A549 (cell line): ENCODE data around the gene NTM. TPM values are rescaled to one million over a fixed set of nuclear protein-coding genes. Genes with fewer than 3 reads are reported as not detected.

ENCODE experiments used
- ATAC-seq, 2 experiments: fragments of 200-7000 bp in 1 of 2; fragments of >200 bp in 1 of 2; cut with Nextera tagmentation in 1 of 2; cut with Tn5 transposase in 1 of 2; 3 replicates each; pipeline versions ENCODE4 v1.8.0 to v1.9.1; 2018 to 2020; ENCODE audit warnings: mild to moderate bottlenecking in 1 of 2, moderate library complexity in 1 of 2
- CTCF ChIA-PET: fragments of 300-600 bp; sonication (Branson Sonifier 250); formaldehyde crosslinking; extraction: SDS; loops from one replicate; lab custom pipeline; 2021; ENCODE audit warnings: antibody characterized with exemption, inconsistent platforms; lab: Yijun Ruan, JAX
- POLR2A ChIA-PET: fragments of 350-600 bp; formaldehyde crosslinking; extraction: SDS; loops from one replicate; lab custom pipeline; 2021; ENCODE audit warnings: antibody characterized with exemption, inconsistent platforms; lab: Yijun Ruan, JAX
- DNase-seq, 2 experiments: peaks; one replicate each; pipeline versions ENCODE4 v3.0.0 to v3.0.0-alpha.2; 2011 to 2016; ENCODE audit warnings: low read depth in 1 of 2, low spot score in 1 of 2
- FAIRE-seq: peaks from 2 replicates; lab custom pipeline; 2011; peaks lifted over from hg19 to GRCh38; lab: Jason Lieb, UNC
- H3K27ac ChIP-seq, 2 experiments: fragments of >200 bp; sonication (Bioruptor Twin); formaldehyde crosslinking; 3 replicates each; pipeline ENCODE4 v1.5.1; 2016 to 2017
- H3K4me1 ChIP-seq: fragments of >200 bp; sonication (Bioruptor Twin); formaldehyde crosslinking; 3 replicates; pipeline ENCODE4 v1.6.1; 2016
- H3K4me2 ChIP-seq: fragments of >200 bp; sonication (Bioruptor Twin); formaldehyde crosslinking; 3 replicates; pipeline ENCODE4 v1.6.1; 2016
- H3K4me3 ChIP-seq: fragments of >200 bp; sonication (Bioruptor Twin); formaldehyde crosslinking; 3 replicates; pipeline ENCODE4 v1.5.1; 2016
- H3K9me3 ChIP-seq: fragments of >200 bp; sonication (Bioruptor Twin); formaldehyde crosslinking; 3 replicates; pipeline ENCODE4 v1.6.1; 2016
- EP300 ChIP-seq, 2 experiments: fragments of >200 bp; sonication (Bioruptor Twin); formaldehyde crosslinking; IDR thresholded peaks; 2 replicates in 1 of 2; 3 replicates in 1 of 2; pipeline ENCODE4 v1.6.1; 2016 to 2017
- ESRRA ChIP-seq: fragments of 150-350 bp; IDR thresholded peaks from 2 replicates; pipeline ENCODE4 v1.6.1; 2014; ENCODE audit warnings: mild to moderate bottlenecking, low read length, borderline replicate concordance
- FOSB ChIP-seq: fragments of 250-450 bp; sonication (Bioruptor Pico); IDR thresholded peaks from 2 replicates; pipeline ENCODE4 v1.5.0; 2020; ENCODE audit warnings: mild to moderate bottlenecking, moderate library complexity
- FOSL2 ChIP-seq, 2 experiments: fragments of 450-650 bp in 1 of 2; fragments of >200 bp in 1 of 2; sonication (Bioruptor Twin) in 1 of 2; formaldehyde crosslinking; IDR thresholded peaks; 2 replicates each; pipeline versions ENCODE4 v1.5.0 to v1.6.1; 2016 to 2020; ENCODE audit warnings: mild to moderate bottlenecking in 1 of 2, moderate library complexity in 1 of 2
- FOXS1 ChIP-seq: fragments of 250-450 bp; sonication (Bioruptor Pico); IDR thresholded peaks from 2 replicates; pipeline ENCODE4 v1.5.0; 2020; ENCODE audit warnings: mild to moderate bottlenecking, moderate library complexity
- GATA3 ChIP-seq: IDR thresholded peaks from 2 replicates; pipeline ENCODE4 v1.6.1; 2012; ENCODE audit warnings: borderline replicate concordance
- HDAC2 ChIP-seq: fragments of 200-600 bp; sonication (generic); IDR thresholded peaks from 2 replicates; pipeline ENCODE4 v1.6.1; 2016
- HOXB5 ChIP-seq: fragments of 250-450 bp; sonication (Bioruptor Pico); IDR thresholded peaks from 2 replicates; pipeline ENCODE4 v1.5.0; 2020; ENCODE audit warnings: mild to moderate bottlenecking, moderate library complexity
- JUNB ChIP-seq: fragments of >200 bp; sonication (Bioruptor Twin); formaldehyde crosslinking; IDR thresholded peaks from 2 replicates; pipeline ENCODE4 v1.6.1; 2016
- KDM1A ChIP-seq: fragments of 200-600 bp; sonication (generic); IDR thresholded peaks from 2 replicates; pipeline ENCODE4 v1.6.1; 2016; ENCODE audit warnings: low read depth, mild to moderate bottlenecking
- MAZ ChIP-seq: fragments of 150-350 bp; IDR thresholded peaks from 2 replicates; pipeline ENCODE4 v1.6.1; 2014; ENCODE audit warnings: antibody characterized with exemption, low read depth, low read length, borderline replicate concordance
- NFE2L2 ChIP-seq: fragments of 150-350 bp; conservative IDR thresholded peaks from 2 replicates; pipeline ENCODE4 v1.6.1; 2014; ENCODE audit warnings: low read length
- NR3C1 ChIP-seq: fragments of >200 bp; sonication (Bioruptor Twin); formaldehyde crosslinking; IDR thresholded peaks from 3 replicates; pipeline ENCODE4 v1.6.1; 2017
- PHF8 ChIP-seq: fragments of 200-600 bp; sonication (generic); IDR thresholded peaks from 2 replicates; pipeline ENCODE4 v1.6.1; 2016; ENCODE audit warnings: low read depth, mild to moderate bottlenecking, antibody characterized with exemption, moderate library complexity, borderline replicate concordance
- RAD21 ChIP-seq, 2 experiments: fragments of >200 bp in 1 of 2; sonication (Bioruptor Twin) in 1 of 2; formaldehyde crosslinking in 1 of 2; IDR thresholded peaks in 1 of 2; conservative IDR thresholded peaks in 1 of 2; 2 replicates in 1 of 2; 3 replicates in 1 of 2; pipeline ENCODE4 v1.6.1; 2012 to 2018; ENCODE audit warnings: inconsistent platforms in 1 of 2
- SMC3 ChIP-seq: fragments of >200 bp; sonication (Bioruptor Twin); formaldehyde crosslinking; IDR thresholded peaks from 3 replicates; pipeline ENCODE4 v1.6.1; 2018; ENCODE audit warnings: inconsistent platforms
- SREBF2 ChIP-seq: fragments of 450-650 bp; IDR thresholded peaks from 2 replicates; pipeline ENCODE4 v1.6.1; 2014; ENCODE audit warnings: mild to moderate bottlenecking, moderate library complexity
- TFCP2L1 ChIP-seq: fragments of 250-450 bp; sonication (Bioruptor Pico); IDR thresholded peaks from 2 replicates; pipeline ENCODE4 v1.5.0; 2021; ENCODE audit warnings: mild to moderate bottlenecking
- ZC3H11A ChIP-seq: fragments of 450-650 bp; IDR thresholded peaks from 2 replicates; pipeline ENCODE4 v1.6.1; 2014; ENCODE audit warnings: antibody characterized with exemption, mild to moderate bottlenecking
- ZNF302 ChIP-seq: fragments of 250-450 bp; sonication (Bioruptor Pico); IDR thresholded peaks from 2 replicates; pipeline ENCODE4 v1.9.0; 2021; ENCODE audit warnings: inconsistent platforms, mild to moderate bottlenecking, moderate library complexity
- ZSCAN20 ChIP-seq: fragments of 250-450 bp; sonication (Bioruptor Pico); IDR thresholded peaks from 2 replicates; pipeline ENCODE4 v1.8.0; 2022; ENCODE audit warnings: mild to moderate bottlenecking, moderate library complexity
- WGBS: methylation state at CpG from one replicate; pipeline ENCODE4 v1.1.6; 2017; ENCODE audit errors: missing lambda C conversion rate; 5-methylcytosine and 5-hydroxymethylcytosine counted together
- polyA plus RNA-seq, 4 experiments: library from polyadenylated mRNA; depleted of rRNA in 3 of 4; stranded (reverse); fragments of >200 nt; fragmentation: RNase III in 1 of 4; extraction: RNeasy Plus Mini Kit Qiagen cat#74134 plus additional on column Dnase treatment in 1 of 4; gene quantifications; 2 replicates in 3 of 4; 3 replicates in 1 of 4; pipeline ENCODE4 v1.2.3, GENCODE V29; 2011 to 2017
- TF ChIP-seq, protein P1 (sequence below): IDR thresholded peaks from 2 replicates; pipeline ENCODE4 v1.6.1; 2012
- TF ChIP-seq, protein P2 (sequence below): fragments of >200 bp; sonication (Bioruptor Twin); formaldehyde crosslinking; IDR thresholded peaks from 2 replicates; pipeline ENCODE4 v1.6.1; 2016

Gene NTM
- polyA plus RNA-seq, 2 of the 4 experiments (the other 2 are of a cell fraction): not detected

DNA sequence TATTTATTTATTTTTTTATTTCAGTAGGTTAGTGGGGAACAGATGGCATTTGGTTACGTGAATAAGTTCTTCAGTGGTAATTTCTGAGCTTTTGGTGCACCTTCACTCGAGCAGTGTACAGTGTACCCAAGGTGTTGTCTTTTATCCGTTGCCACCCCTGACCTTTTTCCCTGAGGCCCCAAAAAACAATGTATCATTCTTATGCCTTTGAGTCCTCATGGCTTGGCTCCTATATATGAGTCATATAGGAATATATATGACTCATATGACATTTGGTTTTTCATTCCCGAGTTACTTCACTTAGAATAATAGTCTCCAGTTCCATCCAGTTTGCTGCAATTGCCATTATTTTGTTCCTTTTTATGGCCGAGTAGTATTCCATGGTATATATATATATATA is 763.9 kb downstream of the NTM start:
- Histone ChIP-seq H3K4me1 (no peaks in the 10 kb centered on the region), H3K27ac (no peak overlapping the region), H3K9me3 (no peaks in the 10 kb centered on the region), H3K4me2 (no peak overlapping the region), H3K4me3 (no peak overlapping the region)
- no peak for ATAC-seq
- no peak for DNase-seq
- CTCF ChIA-PET: no interaction called here
- POLR2A ChIA-PET: no interaction called here
- FAIRE-seq: no peak
- TF ChIP-seq FOSL2 (IDR thresholded peaks at IDR 0.05) (no peak), FOSL2 (CRISPR knock-in tag; IDR thresholded peaks at IDR 0.05) (peak; percentile 25; the same call in 1 of the 2 replicates), JUNB (no peak), ZC3H11A (no peak), RAD21 (conservative IDR thresholded peaks at IDR 0.05 in 1 of 2, IDR thresholded peaks at IDR 0.05 in 1 of 2) (no peak)
- 20% methylated on average over 5 of the region's 5 CpGs for WGBS

DNA sequence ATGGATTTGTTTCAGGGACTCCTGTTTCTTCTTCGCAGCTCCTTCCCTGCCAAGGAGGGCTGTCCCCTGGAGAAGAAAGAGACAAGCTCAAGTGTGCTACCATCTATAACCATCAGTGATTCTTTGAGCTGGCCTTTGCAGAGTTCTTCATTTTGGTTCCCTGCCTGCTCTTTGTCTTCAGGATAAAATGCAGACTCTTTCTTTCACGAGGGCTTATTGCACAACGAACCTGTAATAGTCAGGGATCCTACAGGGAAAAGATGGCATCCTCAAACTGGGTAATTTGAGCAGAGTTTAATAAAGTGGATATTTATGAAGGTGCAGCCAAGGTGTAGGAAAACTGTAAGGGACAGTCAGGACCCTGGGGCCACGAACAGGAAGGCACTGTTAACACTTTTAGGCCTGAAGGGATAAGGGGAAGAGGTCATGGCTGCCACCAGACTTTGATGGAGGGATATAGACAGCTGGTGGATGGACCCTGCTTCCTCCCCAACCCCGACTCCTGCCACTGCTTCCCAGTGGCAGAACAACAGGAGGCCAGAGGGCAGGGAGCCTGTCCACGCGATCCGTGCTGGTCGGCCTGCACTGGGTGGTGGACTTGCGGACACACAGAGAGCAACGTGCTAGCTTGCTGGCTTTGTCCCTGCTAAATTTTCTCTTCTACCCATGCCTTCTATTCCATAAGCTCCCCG is 767.0 kb downstream of the NTM start:
- no peaks in the 10 kb centered on the region for H3K4me1 ChIP-seq
- ChIA-PET CTCF (no interaction called here), POLR2A (no interaction called here)
- H3K4me2 ChIP-seq: no peak overlapping the region
- no peak overlapping the region for H3K4me3 ChIP-seq
- whole genome bisulfite sequencing: 16% methylated on average over 7 of the region's 12 CpGs
- TF ChIP-seq, protein P1, sequence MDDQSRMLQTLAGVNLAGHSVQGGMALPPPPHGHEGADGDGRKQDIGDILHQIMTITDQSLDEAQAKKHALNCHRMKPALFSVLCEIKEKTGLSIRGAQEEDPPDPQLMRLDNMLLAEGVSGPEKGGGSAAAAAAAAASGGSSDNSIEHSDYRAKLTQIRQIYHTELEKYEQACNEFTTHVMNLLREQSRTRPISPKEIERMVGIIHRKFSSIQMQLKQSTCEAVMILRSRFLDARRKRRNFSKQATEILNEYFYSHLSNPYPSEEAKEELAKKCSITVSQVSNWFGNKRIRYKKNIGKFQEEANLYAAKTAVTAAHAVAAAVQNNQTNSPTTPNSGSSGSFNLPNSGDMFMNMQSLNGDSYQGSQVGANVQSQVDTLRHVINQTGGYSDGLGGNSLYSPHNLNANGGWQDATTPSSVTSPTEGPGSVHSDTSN: no peak
- no peak for TF ChIP-seq KDM1A
- TF ChIP-seq SMC3: no peak
- no peak for TF ChIP-seq FOSB (CRISPR knock-in tag)
- no peak for TF ChIP-seq GATA3
- no peak for TF ChIP-seq NFE2L2
- TF ChIP-seq SREBF2: no peak
- no peak for TF ChIP-seq ESRRA
- no peak for TF ChIP-seq FOXS1 (CRISPR knock-in tag)
- TF ChIP-seq ZSCAN20 (CRISPR knock-in tag): no peak
- TF ChIP-seq, protein P2, sequence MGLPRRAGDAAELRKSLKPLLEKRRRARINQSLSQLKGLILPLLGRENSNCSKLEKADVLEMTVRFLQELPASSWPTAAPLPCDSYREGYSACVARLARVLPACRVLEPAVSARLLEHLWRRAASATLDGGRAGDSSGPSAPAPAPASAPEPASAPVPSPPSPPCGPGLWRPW: no peak
- TF ChIP-seq PHF8: no peak
- TF ChIP-seq ZNF302 (CRISPR knock-in tag): no peak
- no peak for TF ChIP-seq HOXB5
- TF ChIP-seq TFCP2L1 (CRISPR knock-in tag): no peak
- no peak for TF ChIP-seq MAZ
- no peak for TF ChIP-seq HDAC2
- FAIRE-seq (no peak), ATAC-seq (no peak), DNase-seq (no peak)
- no peak overlapping the region for H3K27ac ChIP-seq
- H3K9me3 ChIP-seq: no peaks in the 10 kb centered on the region

DNA sequence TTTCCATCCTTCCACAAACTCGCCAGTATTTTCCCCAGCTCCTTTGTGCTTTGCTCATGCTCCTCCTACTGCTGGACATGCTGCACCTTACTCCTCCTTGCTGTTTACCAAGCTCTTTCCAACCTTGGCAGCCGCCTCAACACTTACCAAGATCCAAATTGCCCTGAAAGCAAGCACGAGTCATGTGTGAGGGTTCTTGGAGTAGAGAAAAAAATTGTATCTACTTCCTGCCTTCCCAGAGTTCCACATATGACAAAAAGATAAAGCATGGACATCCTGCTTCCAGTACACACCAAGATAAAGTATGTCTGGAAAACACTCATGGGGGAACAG is 767.5 kb downstream of the NTM start:
- 0% methylated on average over 3 of the region's 3 CpGs for WGBS
- TF ChIP-seq ESRRA: no peak
- no peak for TF ChIP-seq EP300 (IDR thresholded peaks at IDR 0.05)
- no peak for TF ChIP-seq NR3C1

More for the DNA sequence above, 767.5 kb downstream of the NTM start:
- ATAC-seq (no peak), FAIRE-seq (no peak), DNase-seq (no peak)
- ChIA-PET CTCF (no interaction called here), POLR2A (no interaction called here)
- Histone ChIP-seq H3K27ac (no peak overlapping the region), H3K9me3 (no peaks in the 10 kb centered on the region), H3K4me1 (no peaks in the 10 kb centered on the region), H3K4me3 (no peak overlapping the region), H3K4me2 (no peak overlapping the region)
